ENCODE measurements around the gene TECTB. TPM values are rescaled to one million over a fixed set of nuclear protein-coding genes. Genes with fewer than 3 reads are reported as not detected.

The TECTB gene
- not detected for total RNA-seq

- 81 to 85% methylated on average over 2 to 6 of the region's 6 CpGs for WGBS, 2 donors (ENCODE audit: low coverage in 1 of 2)
- Histone ChIP-seq H3K4me1 (no peaks in the 10 kb centered on the region), H3K36me3 (no peaks in the 10 kb centered on the region), H3K9me3 (no peaks in the 10 kb centered on the region), H3K27me3 (no peaks in the 10 kb centered on the region), H3K27ac (no peak within 1 kb of the TSS), H3K4me3 (no peak within 1 kb of the TSS)
- intact Hi-C loops (cut with DNase I; ENCODE audit: low total_unique reads), result no loop called here
- TF ChIP-seq CTCF (IDR thresholded peaks at IDR 0.05) (no peak), POLR2AphosphoS5 (IDR thresholded peaks at IDR 0.05) (no peak), EP300 (IDR thresholded peaks at IDR 0.05; ENCODE audit: low read depth) (no peak), POLR2A (IDR thresholded peaks at IDR 0.05) (no peak)
- DNase-seq, result no peak
- in situ Hi-C loops (cut with MboI; ENCODE audit: low pct_ligation_motif_present in 1 of 4, low pct_unique_long_range_greater_than_20kb in 1 of 4, low sequenced_read_pairs in 3 of 4), result no loop called here
Observed at GRCh38 chr10:112283100-112283499, at the start of gene TECTB. Gene TECTB, plus strand, starts transcription at chr10:112283400. Its CDS starts 335 bp downstream, at chr10:112283735.

GRCh38 chr10:112235141-112235540 is 48.1 kb upstream of the TECTB start:
- in situ Hi-C loops (cut with MboI; ENCODE audit: low pct_ligation_motif_present in 1 of 4, low pct_unique_long_range_greater_than_20kb in 1 of 4, low sequenced_read_pairs in 3 of 4), result no loop called here
- no peaks in the 10 kb centered on the region for H3K36me3 ChIP-seq
- no peaks in the 10 kb centered on the region for H3K4me1 ChIP-seq
- peaks cover 2 to 4% of the 10 kb centered on the region in 2 donors for H3K9me3 ChIP-seq
- intact Hi-C loops (cut with DNase I; ENCODE audit: low total_unique reads), result no loop called here
- no peak for DNase-seq
- H3K27me3 ChIP-seq, result no peaks in the 10 kb centered on the region
- TF ChIP-seq EP300 (IDR thresholded peaks at IDR 0.05; ENCODE audit: low read depth), result no peak
- TF ChIP-seq POLR2A (IDR thresholded peaks at IDR 0.05), result no peak
- TF ChIP-seq POLR2AphosphoS5 (IDR thresholded peaks at IDR 0.05), result no peak
- 83 to 85% methylated on average over 5 to 7 of the region's 7 CpGs for WGBS, 2 donors (ENCODE audit: low coverage in 1 of 2)
- no peak overlapping the region for H3K4me3 ChIP-seq
- no peak overlapping the region for H3K27ac ChIP-seq

GRCh38 chr10:112235920-112236319 is 47.3 kb upstream of the TECTB start:
- H3K4me3 ChIP-seq, result no peak overlapping the region
- H3K9me3 ChIP-seq, result peaks cover 2 to 7% of the 10 kb centered on the region in 2 donors
- intact Hi-C loops (cut with DNase I; ENCODE audit: low total_unique reads), result no loop called here
- in situ Hi-C loops (cut with MboI; ENCODE audit: low pct_ligation_motif_present in 1 of 4, low pct_unique_long_range_greater_than_20kb in 1 of 4, low sequenced_read_pairs in 3 of 4), result no loop called here
- H3K27me3 ChIP-seq, result no peaks in the 10 kb centered on the region
- WGBS, 2 donors (ENCODE audit: low coverage in 1 of 2), result 60 to 64% methylated on average over 4 of the region's 4 CpGs
- H3K36me3 ChIP-seq, result no peaks in the 10 kb centered on the region
- H3K4me1 ChIP-seq, result no peaks in the 10 kb centered on the region
- no peak for TF ChIP-seq CTCF (IDR thresholded peaks at IDR 0.05)
- TF ChIP-seq EP300 (IDR thresholded peaks at IDR 0.05; ENCODE audit: low read depth), result no peak
- no peak for TF ChIP-seq POLR2AphosphoS5 (IDR thresholded peaks at IDR 0.05)
- no peak for TF ChIP-seq POLR2A (IDR thresholded peaks at IDR 0.05)
- no peak for DNase-seq
- no peak overlapping the region for H3K27ac ChIP-seq

- in situ Hi-C loops (cut with MboI; ENCODE audit: low pct_ligation_motif_present in 1 of 4, low pct_unique_long_range_greater_than_20kb in 1 of 4, low sequenced_read_pairs in 3 of 4) (no loop called here), intact Hi-C loops (cut with DNase I; ENCODE audit: low total_unique reads) (no loop called here)
- H3K27ac ChIP-seq, result no peak overlapping the region
- 86 to 90% methylated on average over 1 to 3 of the region's 3 CpGs for WGBS, 2 donors (ENCODE audit: low coverage in 1 of 2)
- no peaks in the 10 kb centered on the region for H3K4me1 ChIP-seq
- DNase-seq, result no peak
- TF ChIP-seq EP300 (IDR thresholded peaks at IDR 0.05; ENCODE audit: low read depth), result no peak
- no peak for TF ChIP-seq CTCF (IDR thresholded peaks at IDR 0.05)
- no peak for TF ChIP-seq POLR2A (IDR thresholded peaks at IDR 0.05)
- no peak for TF ChIP-seq POLR2AphosphoS5 (IDR thresholded peaks at IDR 0.05)
- peaks cover 2 to 7% of the 10 kb centered on the region in 2 donors for H3K9me3 ChIP-seq
- H3K36me3 ChIP-seq, result no peaks in the 10 kb centered on the region
- H3K4me3 ChIP-seq, result no peak overlapping the region
- H3K27me3 ChIP-seq, result no peaks in the 10 kb centered on the region
Observed at GRCh38 chr10:112236486-112236885, 46.7 kb upstream of the TECTB start.

- TF ChIP-seq POLR2AphosphoS5 (IDR thresholded peaks at IDR 0.05), result no peak
- TF ChIP-seq EP300 (IDR thresholded peaks at IDR 0.05; ENCODE audit: low read depth), result no peak
- TF ChIP-seq POLR2A (IDR thresholded peaks at IDR 0.05), result no peak
- TF ChIP-seq CTCF (IDR thresholded peaks at IDR 0.05), result no peak
- peaks cover 2 to 7% of the 10 kb centered on the region in 2 donors for H3K9me3 ChIP-seq
- no peak for DNase-seq
- in situ Hi-C loops (cut with MboI; ENCODE audit: low pct_ligation_motif_present in 1 of 4, low pct_unique_long_range_greater_than_20kb in 1 of 4, low sequenced_read_pairs in 3 of 4), result no loop called here
- no peaks in the 10 kb centered on the region for H3K4me1 ChIP-seq
- H3K27ac ChIP-seq, result no peak overlapping the region
- no peaks in the 10 kb centered on the region for H3K36me3 ChIP-seq
- no peaks in the 10 kb centered on the region for H3K27me3 ChIP-seq
- intact Hi-C loops (cut with DNase I; ENCODE audit: low total_unique reads), result no loop called here
- H3K4me3 ChIP-seq, result no peak overlapping the region
- 98% methylated on average over 5 of the region's 5 CpGs; no CpG with 5 or more reads in 1 of the 2 donors for WGBS, 2 donors (ENCODE audit: low coverage in 1 of 2)
Observed at GRCh38 chr10:112239347-112239746, 43.9 kb upstream of the TECTB start.
